H1 (cell line): ENCODE measurements around the gene DPH6. TPM values are rescaled to one million over a fixed set of nuclear protein-coding genes. Genes with fewer than 3 reads are reported as not detected.

Experiments
- CTCF ChIA-PET: fragments of 300-600 bp; sonication (Branson Sonifier 250); formaldehyde crosslinking; loops from one replicate; lab custom pipeline; 2021; ENCODE audit not compliant: partially characterized antibody; lab: Charles Lee
- POLR2A ChIA-PET: fragments of 300-600 bp; sonication (Branson Sonifier 250); formaldehyde crosslinking; loops from one replicate; lab custom pipeline; 2021; ENCODE audit warnings: inconsistent platforms; ENCODE audit not compliant: partially characterized antibody; lab: Charles Lee
- DNase-seq, 2 experiments: peaks; one replicate each; pipeline versions ENCODE4 v3.0.0 to v3.0.0-alpha.2; 2010 to 2022; ENCODE audit warnings: low spot score in 2 of 2, low read depth in 1 of 2, mixed read lengths in 1 of 2
- FAIRE-seq: peaks from 2 replicates; lab custom pipeline; 2011; peaks lifted over from hg19 to GRCh38; lab: Jason Lieb, UNC
- H2AFZ ChIP-seq: 2 replicates; pipeline ENCODE4 v1.8.1; 2012; ENCODE audit warnings: low read length, inconsistent platforms
- H2AK5ac ChIP-seq: 2 replicates; pipeline ENCODE4 v1.6.1; 2013; ENCODE audit warnings: low read depth, low read length
- H2BK120ac ChIP-seq: replicated peaks from 2 replicates; pipeline ENCODE3; 2013; ENCODE audit warnings: low read depth, low read length, inconsistent platforms
- H2BK12ac ChIP-seq: 2 replicates; pipeline ENCODE4 v1.6.1; 2013; ENCODE audit warnings: low read depth, low read length
- H2BK15ac ChIP-seq: 2 replicates; pipeline ENCODE4 v1.6.1; 2013; ENCODE audit warnings: low read length
- H2BK20ac ChIP-seq: 2 replicates; pipeline ENCODE4 v1.6.1; 2013; ENCODE audit warnings: low read length
- H2BK5ac ChIP-seq: 2 replicates; pipeline ENCODE4 v1.6.1; 2013; ENCODE audit warnings: low read depth, low read length
- H3K14ac ChIP-seq: 2 replicates; pipeline ENCODE4 v1.6.1; 2013; ENCODE audit warnings: inconsistent platforms; ENCODE audit not compliant: insufficient read length
- H3K18ac ChIP-seq: 2 replicates; pipeline ENCODE4 v1.6.1; 2013; ENCODE audit warnings: low read length; ENCODE audit errors: extremely low read depth
- H3K23ac ChIP-seq: 2 replicates; pipeline ENCODE4 v1.6.1; 2013; ENCODE audit warnings: inconsistent platforms; ENCODE audit not compliant: insufficient read length
- H3K23me2 ChIP-seq: 2 replicates; pipeline ENCODE4 v1.6.1; 2013; ENCODE audit warnings: low read depth, low read length
- H3K27ac ChIP-seq: 2 replicates; pipeline ENCODE4 v1.6.1; 2011; ENCODE audit warnings: low read depth, low read length, inconsistent platforms
- H3K27me3 ChIP-seq, 4 experiments: replicated peaks in 1 of 4; 1 replicate in 1 of 4; 2 replicates in 3 of 4; pipeline versions ENCODE4 v1.6.1 to v1.8.1; 2011 to 2013; ENCODE audit warnings: low read length in 3 of 4, mild to moderate bottlenecking in 3 of 4, inconsistent platforms in 2 of 4, mixed read lengths in 2 of 4, moderate library complexity in 1 of 4; ENCODE audit not compliant: control insufficient read depth in 3 of 4, insufficient read depth in 3 of 4; ENCODE audit errors: extremely low read depth in 1 of 4
- H3K36me3 ChIP-seq, 4 experiments: 2 replicates each; pipeline versions ENCODE4 v1.6.1 to v1.8.1; 2011 to 2013; ENCODE audit warnings: mild to moderate bottlenecking in 4 of 4, low read length in 3 of 4, moderate library complexity in 2 of 4, control low read depth in 1 of 4, inconsistent platforms in 1 of 4; ENCODE audit not compliant: insufficient read depth in 4 of 4, control insufficient read depth in 2 of 4
- H3K4ac ChIP-seq: replicated peaks from 2 replicates; pipeline ENCODE3; 2013; ENCODE audit warnings: low read length, low read depth, mixed read lengths, inconsistent platforms; ENCODE audit not compliant: insufficient read length
- H3K4me1 ChIP-seq, 4 experiments: replicated peaks in 1 of 4; 1 replicate in 1 of 4; 2 replicates in 3 of 4; pipeline versions ENCODE4 v1.6.1 to v1.8.1; 2011 to 2013; ENCODE audit warnings: low read length in 3 of 4, inconsistent platforms in 2 of 4, mixed read lengths in 1 of 4; ENCODE audit not compliant: insufficient read depth in 4 of 4, control insufficient read depth in 3 of 4
- H3K4me2 ChIP-seq, 2 experiments: 2 replicates each; pipeline versions ENCODE4 v1.6.1 to v1.8.1; 2011 to 2013; ENCODE audit warnings: low read depth in 2 of 2, low read length in 2 of 2, control low read depth in 1 of 2, inconsistent platforms in 1 of 2, mild to moderate bottlenecking in 1 of 2; ENCODE audit not compliant: insufficient read depth in 1 of 2
- H3K4me3 ChIP-seq, 4 experiments: fragments of 200-600, 300-600 bp in 1 of 4; sonication (generic), shearing (Covaris generic), sonication (Bioruptor Twin) in 1 of 4; 2 replicates each; pipeline versions ENCODE4 v1.5.1 to v1.8.1; 2011 to 2016; ENCODE audit warnings: low read length in 4 of 4, low read depth in 3 of 4, control low read depth in 2 of 4, inconsistent platforms in 2 of 4, mild to moderate bottlenecking in 2 of 4, mixed read lengths in 1 of 4, moderate library complexity in 1 of 4; ENCODE audit not compliant: insufficient read depth in 2 of 4; ENCODE audit errors: extremely low read depth in 1 of 4
- H3K56ac ChIP-seq: replicated peaks from 2 replicates; pipeline ENCODE3; 2013; ENCODE audit warnings: low read depth, mild to moderate bottlenecking, mixed read lengths, low read length, inconsistent platforms; ENCODE audit not compliant: insufficient read length
- H3K79me1 ChIP-seq: 2 replicates; pipeline ENCODE4 v1.6.1; 2013; ENCODE audit warnings: low read depth, low read length, control low read depth
- H3K79me2 ChIP-seq, 2 experiments: 2 replicates each; pipeline versions ENCODE4 v1.6.1 to v1.8.1; 2012 to 2013; ENCODE audit warnings: low read length in 2 of 2, mild to moderate bottlenecking in 2 of 2, inconsistent platforms in 1 of 2; ENCODE audit not compliant: insufficient read depth in 2 of 2, control insufficient read depth in 1 of 2
- H3K9ac ChIP-seq, 4 experiments: replicated peaks in 1 of 4; 1 replicate in 1 of 4; 2 replicates in 3 of 4; pipeline versions ENCODE4 v1.6.1 to v1.8.1; 2011 to 2013; ENCODE audit warnings: low read depth in 3 of 4, low read length in 3 of 4, control low read depth in 2 of 4, mild to moderate bottlenecking in 2 of 4, moderate library complexity in 2 of 4, inconsistent platforms in 1 of 4; ENCODE audit errors: extremely low read depth in 1 of 4
- H3K9me3 ChIP-seq, 2 experiments: 2 replicates each; pipeline versions ENCODE4 v1.6.1 to v1.8.1; 2012 to 2013; ENCODE audit warnings: mild to moderate bottlenecking in 2 of 2, moderate library complexity in 2 of 2, control low read depth in 1 of 2, inconsistent platforms in 1 of 2, low read depth in 1 of 2, low read length in 1 of 2, mixed read lengths in 1 of 2; ENCODE audit not compliant: insufficient read depth in 2 of 2
- H4K20me1 ChIP-seq, 2 experiments: replicated peaks in 1 of 2; 2 replicates each; pipeline versions ENCODE3 to v1.8.1; 2011 to 2013; ENCODE audit warnings: inconsistent platforms in 2 of 2, low read length in 2 of 2, mild to moderate bottlenecking in 1 of 2; ENCODE audit not compliant: insufficient read depth in 2 of 2, control insufficient read depth in 1 of 2
- H4K5ac ChIP-seq: 2 replicates; pipeline ENCODE4 v1.6.1; 2013; ENCODE audit warnings: low read length, low read depth, mixed read lengths, inconsistent platforms; ENCODE audit not compliant: insufficient read length
- H4K8ac ChIP-seq: 2 replicates; pipeline ENCODE4 v1.8.0; 2013; ENCODE audit warnings: mild to moderate bottlenecking, moderate library complexity, low read length, inconsistent platforms; ENCODE audit not compliant: insufficient read depth; ENCODE audit errors: extremely low read depth
- H4K91ac ChIP-seq: replicated peaks from 2 replicates; pipeline ENCODE3; 2013; ENCODE audit warnings: low read length, mixed read lengths, inconsistent platforms; ENCODE audit not compliant: insufficient read length
- CBX5 ChIP-seq: fragments of 300-800, 300-1000 bp; sonication (generic); IDR thresholded peaks from 2 replicates; pipeline ENCODE4 v1.7.1; 2016; ENCODE audit warnings: antibody characterized with exemption, low read length, low read depth
- GABPA ChIP-seq: IDR thresholded peaks from 2 replicates; pipeline ENCODE4 v1.6.1; 2011; ENCODE audit warnings: mild to moderate bottlenecking, low read length, moderate library complexity, borderline replicate concordance; ENCODE audit not compliant: insufficient read depth
- JUN ChIP-seq: IDR thresholded peaks from 2 replicates; pipeline ENCODE4 v1.6.1; 2011; ENCODE audit warnings: low read depth, mild to moderate bottlenecking, improper control_type of control experiment, low read length
- KDM4A ChIP-seq: IDR thresholded peaks from one replicate; pipeline ENCODE4 v1.7.1; 2012; ENCODE audit warnings: low read depth, mild to moderate bottlenecking, moderate library complexity, low read length, inconsistent platforms; ENCODE audit not compliant: severe bottlenecking
- NANOG ChIP-seq: IDR thresholded peaks from 2 replicates; pipeline ENCODE4 v1.6.1; 2011; ENCODE audit warnings: low read length, low read depth, mild to moderate bottlenecking, inconsistent platforms; ENCODE audit not compliant: insufficient read depth, poor library complexity, severe bottlenecking
- POU5F1 ChIP-seq: IDR thresholded peaks from 2 replicates; pipeline ENCODE4 v1.6.1; 2011; ENCODE audit warnings: low read depth, mild to moderate bottlenecking, low read length, moderate library complexity
- RAD21 ChIP-seq, 2 experiments: IDR thresholded peaks in 1 of 2; conservative IDR thresholded peaks in 1 of 2; 2 replicates each; pipeline ENCODE4 v1.6.1; 2011; ENCODE audit warnings: low read depth in 2 of 2, low read length in 2 of 2, improper control_type of control experiment in 1 of 2, inconsistent platforms in 1 of 2, mild to moderate bottlenecking in 1 of 2, moderate library complexity in 1 of 2
- SP4 ChIP-seq: IDR thresholded peaks from 2 replicates; pipeline ENCODE4 v1.6.1; 2012; ENCODE audit warnings: low read length, inconsistent platforms
- TCF12 ChIP-seq: IDR thresholded peaks from 2 replicates; pipeline ENCODE4 v1.6.1; 2011; ENCODE audit warnings: low read depth, mild to moderate bottlenecking, low read length
- polyA plus RNA-seq, 7 experiments: library from polyadenylated mRNA; depleted of rRNA in 3 of 7; stranded (reverse) in 5 of 7; unstranded in 2 of 7; fragments of >200 nt in 5 of 7; fragments of 200-250 nt in 2 of 7; gene quantifications; 1 replicate in 5 of 7; 2 replicates in 1 of 7; 4 replicates in 1 of 7; pipeline versions ENCODE4 v1.2.1 to v1.2.3, GENCODE V29; 2011 to 2013; ENCODE audit warnings: missing spikeins in 2 of 7, mixed read lengths in 2 of 7
- total RNA-seq: library from RNA; stranded (reverse); fragmentation: NEBNext Ultra II Directional; extraction: Animal tissue kit (Norgen Biotek cat#: 25700); gene quantifications from 2 replicates; pipeline ENCODE4 v1.2.1, GENCODE V29; 2021
- TF ChIP-seq, protein P1 (sequence below): IDR thresholded peaks from 2 replicates; pipeline ENCODE4 v1.6.1; 2012; ENCODE audit warnings: inconsistent platforms

The DPH6 gene
- total and polyA plus RNA-seq, 2 of the 8 experiments (the other 6 are each of a cell fraction or from before 2014, with no cell fraction given) = 21.6 to 30.5 TPM

DNA sequence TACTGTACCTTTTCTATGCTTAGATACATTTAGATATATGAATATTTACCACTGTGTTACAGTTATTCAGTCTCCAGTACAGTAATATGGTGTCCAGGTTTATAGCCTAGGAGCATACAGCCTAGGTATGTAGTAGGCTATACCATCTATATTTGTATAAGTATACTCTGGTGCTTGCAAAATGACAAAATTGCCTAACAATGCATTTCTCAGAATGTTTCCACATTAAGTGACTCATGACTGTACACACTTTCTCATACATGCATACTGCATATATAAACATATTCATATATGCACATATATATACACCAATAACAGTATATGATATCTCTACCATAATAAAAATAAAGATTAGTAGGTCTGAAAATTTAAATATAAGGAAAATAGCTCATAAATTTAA lies 169.3 kb downstream of the DPH6 start:
- H3K4me3 ChIP-seq = no peak overlapping the region
- ChIA-PET CTCF (interaction anchor here (1.7 kb wide), 1 partner anchor 88 kb away, joined by 6 read pairs; no protein-coding TSS in a partner anchor), POLR2A (no interaction called here)
- H3K4me1 ChIP-seq = no peaks in the 10 kb centered on the region
- no peaks in the 10 kb centered on the region for H3K27me3 ChIP-seq
- H3K18ac ChIP-seq = no peak overlapping the region
- H3K9ac ChIP-seq = no peak overlapping the region
- no peak overlapping the region for H4K8ac ChIP-seq
- no peak overlapping the region for H4K5ac ChIP-seq
- H4K91ac ChIP-seq = no peak overlapping the region
- no peak overlapping the region for H3K23ac ChIP-seq
- no peaks in the 10 kb centered on the region for H3K79me2 ChIP-seq
- no peaks in the 10 kb centered on the region for H3K36me3 ChIP-seq
- no peak overlapping the region for H2BK5ac ChIP-seq
- H2BK12ac ChIP-seq = no peak overlapping the region
- H2AFZ ChIP-seq = no peak overlapping the region
- DNase-seq = no peak
- no peaks in the 10 kb centered on the region for H3K9me3 ChIP-seq
- no peak overlapping the region for H3K4me2 ChIP-seq
- H2BK20ac ChIP-seq = no peak overlapping the region
- no peak overlapping the region for H3K27ac ChIP-seq
- no peak overlapping the region for H3K4ac ChIP-seq
- H4K20me1 ChIP-seq = no peaks in the 10 kb centered on the region
- no peak overlapping the region for H2BK15ac ChIP-seq
- H3K23me2 ChIP-seq = no peaks in the 10 kb centered on the region
- no peak overlapping the region for H2AK5ac ChIP-seq
- no peak for FAIRE-seq
- H2BK120ac ChIP-seq = no peak overlapping the region
- no peak overlapping the region for H3K56ac ChIP-seq
- H3K14ac ChIP-seq = no peak overlapping the region
- no peaks in the 10 kb centered on the region for H3K79me1 ChIP-seq
- TF ChIP-seq NANOG (no peak), TCF12 (no peak), GABPA (no peak), RAD21 (IDR thresholded peaks at IDR 0.05 in 1 of 2, conservative IDR thresholded peaks at IDR 0.05 in 1 of 2; ENCODE audit: low read depth in 2 of 2, low read length in 2 of 2) (no peak), POU5F1 (no peak), SP4 (no peak), CBX5 (no peak), KDM4A (no peak), JUN (no peak)
- TF ChIP-seq, protein P1, sequence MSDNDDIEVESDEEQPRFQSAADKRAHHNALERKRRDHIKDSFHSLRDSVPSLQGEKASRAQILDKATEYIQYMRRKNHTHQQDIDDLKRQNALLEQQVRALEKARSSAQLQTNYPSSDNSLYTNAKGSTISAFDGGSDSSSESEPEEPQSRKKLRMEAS = no peak
